HG03432 (cell line): Measurements from ENCODE around the gene NETO1.

Source experiments
- ATAC-seq: cut with Tn5 transposase; IDR thresholded peaks from one replicate; pipeline ENCODE4 v1.9.1; 2021; ENCODE audit warnings: mild to moderate bottlenecking, moderate library complexity; ENCODE audit not compliant: unreplicated experiment

The NETO1 gene

GRCh38 chr18:72846736-72847533 is 20.9 kb downstream of the NETO1 start:
- ATAC-seq: no peak

DNA sequence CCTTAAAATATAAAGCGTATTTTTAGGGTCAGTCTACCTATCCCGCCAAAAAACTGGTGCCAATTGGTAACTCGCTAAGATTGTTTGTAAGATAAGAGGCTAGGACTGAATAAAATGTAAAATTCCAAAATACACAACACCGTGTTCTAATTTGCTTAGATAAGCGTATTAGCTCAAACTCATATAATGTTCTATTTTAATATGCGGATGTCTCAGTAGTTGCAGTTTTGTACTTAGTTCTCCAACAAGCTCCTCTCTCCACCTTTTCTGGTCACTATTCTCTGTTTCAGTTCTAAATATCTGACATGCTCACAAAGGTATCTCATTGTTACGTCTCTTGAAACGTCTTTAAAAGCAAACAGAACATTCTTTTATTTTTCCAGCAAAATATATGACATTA is 24.0 kb downstream of the NETO1 start:
- ATAC-seq: no peak

GRCh38 chr18:72840109-72840508 is 27.7 kb downstream of the NETO1 start:
- no peak for ATAC-seq

DNA sequence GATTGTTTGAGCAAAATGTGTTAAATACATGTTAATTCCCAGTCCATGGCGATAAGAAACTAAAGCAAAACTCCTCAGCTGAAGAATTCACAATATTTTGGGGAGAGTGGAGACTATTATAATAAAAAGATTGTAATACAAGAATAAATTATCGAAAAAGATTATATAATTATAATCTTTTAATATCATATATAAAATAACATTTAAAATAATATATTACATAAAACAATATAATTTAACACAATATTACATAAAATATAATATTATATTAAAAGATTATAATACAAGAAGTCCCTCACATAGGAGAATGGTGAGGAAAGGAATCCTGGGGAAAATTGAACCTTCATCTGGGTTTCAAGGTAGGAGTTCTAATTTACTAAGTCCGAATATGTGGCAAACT is 33.1 kb downstream of the NETO1 start:
- ATAC-seq: no peak

- ATAC-seq: no peak
These were observed 34.3 kb downstream of the NETO1 start for GRCh38 chr18:72833471-72833870.

- no peak for ATAC-seq
These were observed 37.7 kb downstream of the NETO1 start for GRCh38 chr18:72830109-72830508.

GRCh38 chr18:72828601-72829000 is 39.2 kb downstream of the NETO1 start:
- ATAC-seq: no peak

DNA sequence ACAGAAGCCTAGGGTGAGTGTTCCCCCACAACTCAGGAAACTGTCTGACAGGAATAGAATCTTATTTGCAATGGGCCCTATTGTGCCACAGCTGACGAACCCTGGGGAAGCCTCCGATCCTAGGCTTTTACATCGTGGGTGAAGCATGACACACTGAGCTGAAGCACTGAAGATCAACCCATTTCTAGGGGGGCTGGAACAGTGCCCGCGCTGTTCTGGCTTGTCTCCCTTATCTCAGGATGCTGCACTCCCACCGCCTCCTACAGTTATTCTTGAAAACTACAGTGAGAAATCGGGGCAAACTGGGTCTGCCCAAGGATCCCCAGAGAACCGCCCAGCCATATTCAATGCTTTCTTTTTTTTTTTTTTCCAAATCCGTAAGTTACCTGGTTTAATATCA is 41.1 kb downstream of the NETO1 start:
- no peak for ATAC-seq

DNA sequence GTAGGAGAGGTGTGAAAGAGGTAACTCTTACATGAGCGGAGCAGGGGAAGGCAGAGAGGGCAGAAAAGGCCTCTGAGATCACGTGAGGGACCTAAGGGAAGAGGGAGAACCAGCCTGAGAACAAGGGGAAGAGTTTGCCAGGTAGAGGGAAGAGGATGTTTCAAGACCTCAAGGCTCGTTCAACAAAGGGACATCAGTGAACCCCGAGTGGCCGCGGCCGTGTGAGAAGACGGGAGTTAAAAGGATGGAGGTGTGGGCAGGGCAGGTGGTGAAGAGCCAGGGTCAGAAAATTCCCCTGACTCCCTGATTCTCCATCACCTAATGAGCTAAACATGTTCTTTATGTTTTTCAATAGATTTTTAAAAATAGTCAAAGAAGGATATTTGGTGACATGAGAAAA is 44.4 kb downstream of the NETO1 start:
- no peak for ATAC-seq

DNA sequence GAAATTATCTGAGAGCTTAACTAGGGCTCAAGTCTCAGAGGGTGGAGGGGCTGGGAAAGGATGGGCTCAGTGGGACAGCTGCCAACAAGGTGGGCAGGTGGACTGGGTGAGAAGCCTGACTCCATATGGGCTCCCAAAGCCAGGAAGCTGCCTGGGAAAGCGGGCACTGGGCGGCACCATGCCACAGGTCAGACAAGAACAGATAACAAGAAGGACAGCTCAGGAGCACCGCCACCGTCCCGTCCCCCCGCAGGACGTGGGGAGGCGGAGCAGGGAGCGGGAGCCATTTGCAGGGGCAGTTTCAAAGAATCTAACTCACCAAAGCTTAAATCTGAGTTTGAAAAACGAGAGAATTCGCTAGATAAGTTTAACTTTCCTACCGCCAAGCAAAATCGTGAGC is 45.6 kb downstream of the NETO1 start:
- no peak for ATAC-seq

- ATAC-seq: no peak
These were observed 47.2 kb downstream of the NETO1 start for GRCh38 chr18:72820571-72820970.

- ATAC-seq: no peak
These were observed 48.7 kb downstream of the NETO1 start for GRCh38 chr18:72819050-72819449.

DNA sequence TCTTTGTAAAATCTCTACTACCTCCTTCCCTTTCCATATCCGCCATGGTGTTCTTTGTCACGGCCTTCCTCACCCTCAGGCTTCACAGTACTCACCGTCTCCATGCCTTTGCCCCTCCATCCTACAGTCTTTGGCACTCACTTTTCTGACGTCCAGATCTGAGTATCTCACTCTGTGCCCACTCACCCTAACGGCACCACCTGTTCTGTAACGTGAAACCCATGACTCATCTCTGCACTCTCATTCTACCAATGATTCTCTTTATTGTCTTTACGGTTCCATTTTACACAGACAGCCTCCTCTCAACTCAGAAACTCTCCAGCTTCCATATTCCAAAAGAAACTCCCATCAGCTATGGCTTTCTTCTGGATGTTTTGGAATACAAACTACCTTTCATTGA is 56.7 kb downstream of the NETO1 start:
- peak; percentile 87 for ATAC-seq

DNA sequence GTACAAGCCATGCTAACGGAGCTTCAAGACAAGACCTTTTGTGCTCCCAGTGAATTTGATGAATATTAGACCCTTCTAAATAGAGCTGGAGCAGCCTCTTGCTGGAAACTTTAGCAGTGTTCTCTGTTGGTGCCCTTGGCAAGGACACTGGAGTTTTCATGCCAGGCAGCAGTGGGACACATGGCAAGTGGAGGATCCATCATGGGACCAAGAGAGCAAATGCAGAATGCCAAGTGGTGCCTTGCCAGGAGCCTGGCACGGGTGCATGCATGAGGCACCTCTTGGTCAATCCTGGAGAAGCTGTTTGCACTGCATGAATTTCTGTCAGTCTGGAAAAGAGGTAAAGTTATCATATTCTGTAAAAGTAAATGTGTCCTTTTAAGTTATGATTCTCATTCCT is 59.1 kb downstream of the NETO1 start:
- no peak for ATAC-seq

GRCh38 chr18:72799106-72799505 is 68.7 kb downstream of the NETO1 start:
- ATAC-seq: no peak

GRCh38 chr18:72783530-72783929 is 84.3 kb downstream of the NETO1 start:
- ATAC-seq: no peak

- no peak for ATAC-seq
These were observed 92.9 kb downstream of the NETO1 start for GRCh38 chr18:72774914-72775313.

DNA sequence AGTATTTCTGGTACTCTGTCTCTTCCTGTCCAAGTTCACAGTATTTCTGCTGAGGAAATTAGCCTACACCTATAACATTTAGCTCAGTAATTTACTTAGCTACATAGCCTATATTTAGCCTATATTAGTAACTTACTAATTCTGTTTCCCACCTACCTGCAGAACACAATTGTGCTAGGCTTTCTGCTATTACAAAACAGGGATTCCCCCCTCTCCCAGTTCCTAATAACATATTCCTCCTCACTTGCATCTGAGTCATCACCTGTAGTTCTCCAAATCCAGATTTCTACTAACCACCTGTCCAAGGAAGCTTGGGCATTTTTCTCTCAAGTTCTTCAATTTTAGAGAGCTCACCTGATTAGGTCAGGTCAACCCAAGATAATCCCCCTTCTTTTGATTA is 94.9 kb downstream of the NETO1 start:
- ATAC-seq: no peak

GRCh38 chr18:72768681-72769229 is 99.0 kb downstream of the NETO1 start:
- no peak for ATAC-seq

- peak; percentile 84 for ATAC-seq
These were observed 105.2 kb downstream of the NETO1 start for GRCh38 chr18:72762515-72763122.

GRCh38 chr18:72752220-72752619 is 115.6 kb downstream of the NETO1 start:
- ATAC-seq: no peak

- no peak for ATAC-seq
These were observed 125.8 kb downstream of the NETO1 start for GRCh38 chr18:72742002-72742401.
